Gastrocnemius medialis (tissue), 4 donors: ENCODE results near the gene RARB.

Experiments used
- POLR2A ChIP-seq, 2 donors: fragments of 450-650 bp; IDR thresholded peaks; one replicate each; pipeline ENCODE4 v1.6.1; 2017; ENCODE audit warnings: antibody characterized with exemption in 2 of 2, mild to moderate bottlenecking in 2 of 2, moderate library complexity in 2 of 2
- TF ChIP-seq, protein P1 (sequence below), 5 experiments: fragments of 450-650 bp in 3 of 5; fragments of 200-600 bp in 2 of 5; sonication (generic) in 2 of 5; IDR thresholded peaks in 4 of 5; conservative IDR thresholded peaks in 1 of 5; 1 replicate in 4 of 5; 2 replicates in 1 of 5; pipeline ENCODE4 v1.5.1; 2016 to 2019; ENCODE audit warnings: antibody characterized with exemption in 5 of 5, mild to moderate bottlenecking in 3 of 5, moderate library complexity in 3 of 5

DNA sequence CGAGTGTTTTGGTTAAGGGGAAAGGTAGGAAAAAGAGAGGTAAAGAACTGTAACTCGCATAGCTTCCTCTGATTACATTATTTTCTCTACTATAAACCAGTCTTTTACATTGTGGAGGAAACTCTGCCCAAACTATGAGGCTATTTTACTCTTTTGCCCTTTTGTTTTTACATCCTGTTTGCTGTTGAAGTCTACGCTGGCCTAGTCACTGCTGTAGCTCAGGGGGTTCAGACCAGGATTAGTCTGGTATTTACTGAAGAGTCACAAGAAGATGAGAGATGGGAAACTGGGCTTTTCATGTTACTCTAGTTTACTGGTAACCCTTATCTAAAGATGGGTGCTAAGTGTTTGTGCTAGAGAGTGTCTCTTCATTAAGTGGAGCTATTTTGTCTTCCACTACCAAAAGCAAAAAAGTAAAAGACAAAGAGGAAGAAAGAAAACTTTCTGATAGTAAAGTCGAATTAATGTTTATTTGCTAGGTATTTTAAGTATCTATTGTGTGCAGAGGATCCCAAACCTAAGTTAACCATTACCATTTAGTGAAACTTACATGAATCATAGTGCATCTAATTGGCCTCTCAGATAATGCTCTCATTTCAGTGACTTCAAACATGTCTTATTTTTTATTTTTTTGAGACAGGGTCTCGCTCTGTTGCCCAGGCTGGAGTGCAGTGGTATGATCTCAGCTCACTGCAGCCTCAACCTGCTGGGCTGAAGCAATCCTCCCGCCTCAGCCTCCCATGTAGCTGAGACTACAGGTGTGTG is 10.9 kb downstream of the RARB start:
- TF ChIP-seq, protein P1, sequence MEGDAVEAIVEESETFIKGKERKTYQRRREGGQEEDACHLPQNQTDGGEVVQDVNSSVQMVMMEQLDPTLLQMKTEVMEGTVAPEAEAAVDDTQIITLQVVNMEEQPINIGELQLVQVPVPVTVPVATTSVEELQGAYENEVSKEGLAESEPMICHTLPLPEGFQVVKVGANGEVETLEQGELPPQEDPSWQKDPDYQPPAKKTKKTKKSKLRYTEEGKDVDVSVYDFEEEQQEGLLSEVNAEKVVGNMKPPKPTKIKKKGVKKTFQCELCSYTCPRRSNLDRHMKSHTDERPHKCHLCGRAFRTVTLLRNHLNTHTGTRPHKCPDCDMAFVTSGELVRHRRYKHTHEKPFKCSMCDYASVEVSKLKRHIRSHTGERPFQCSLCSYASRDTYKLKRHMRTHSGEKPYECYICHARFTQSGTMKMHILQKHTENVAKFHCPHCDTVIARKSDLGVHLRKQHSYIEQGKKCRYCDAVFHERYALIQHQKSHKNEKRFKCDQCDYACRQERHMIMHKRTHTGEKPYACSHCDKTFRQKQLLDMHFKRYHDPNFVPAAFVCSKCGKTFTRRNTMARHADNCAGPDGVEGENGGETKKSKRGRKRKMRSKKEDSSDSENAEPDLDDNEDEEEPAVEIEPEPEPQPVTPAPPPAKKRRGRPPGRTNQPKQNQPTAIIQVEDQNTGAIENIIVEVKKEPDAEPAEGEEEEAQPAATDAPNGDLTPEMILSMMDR (IDR thresholded peaks at IDR 0.05 in 4 of 5, conservative IDR thresholded peaks at IDR 0.05 in 1 of 5), result no peak
- TF ChIP-seq POLR2A (IDR thresholded peaks at IDR 0.05), result no peak
